K562 (cell line): Measurements from ENCODE around the gene UBE2S. TPM values are rescaled to one million over a fixed set of nuclear protein-coding genes. Genes with fewer than 3 reads are reported as not detected.
"Not testable (repeated sequence)": the region's sequence is repeated elsewhere in the genome, so short reads cannot be mapped to it uniquely, and the experiment has no call there.

Experiments
- ATAC-seq: fragments of 200-7000 bp; cut with Tn5 transposase; 3 replicates; pipeline ENCODE4 v1.9.1; 2020; ENCODE audit warnings: moderate library complexity
- BruUV-seq: library from RNA; stranded (reverse); fragments of 400-500 nt; replicated peaks from 2 replicates; lab custom pipeline; 2021; lab: Mats Ljungman, UMichigan
- CTCF ChIA-PET: fragments of 300-600 bp; formaldehyde crosslinking; extraction: SDS; loops from one replicate; lab custom pipeline; 2021; ENCODE audit warnings: low intra/inter-chr PET ratio; lab: Yijun Ruan, JAX
- POLR2A ChIA-PET: fragments of 300-600, 350-650 bp; sonication (Branson Sonifier 250); formaldehyde crosslinking; extraction: SDS; loops from one replicate; lab custom pipeline; 2021; ENCODE audit warnings: antibody characterized with exemption, inconsistent platforms; lab: Yijun Ruan, JAX
- DNase-seq, 4 experiments: peaks; one replicate each; pipeline versions ENCODE4 v3.0.0 to v3.0.0-alpha.2; 2011 to 2018; ENCODE audit warnings: low spot score in 3 of 4, mixed read lengths in 3 of 4; ENCODE audit errors: extremely low read depth in 1 of 4
- FAIRE-seq: peaks from 2 replicates; lab custom pipeline; 2011; peaks lifted over from hg19 to GRCh38; lab: Jason Lieb, UNC
- H2AFZ ChIP-seq: 2 replicates; pipeline ENCODE4 v1.6.0; 2011; ENCODE audit warnings: low read depth, low read length, control low read depth, inconsistent platforms
- H3K27ac ChIP-seq: fragments of 200-600 bp; 3 replicates; pipeline ENCODE4 v1.8.0; 2011; ENCODE audit warnings: low read depth, mild to moderate bottlenecking, control low read depth, inconsistent platforms, low read length, moderate library complexity, mixed read lengths; ENCODE audit errors: extremely low read depth
- H3K27me3 ChIP-seq, 2 experiments: fragments of 300-600 bp in 1 of 2; 2 replicates in 1 of 2; 3 replicates in 1 of 2; pipeline versions ENCODE4 v1.6.0 to v1.8.0; 2011; ENCODE audit warnings: inconsistent platforms in 2 of 2, low read length in 2 of 2, mild to moderate bottlenecking in 1 of 2, mixed read lengths in 1 of 2, moderate library complexity in 1 of 2; ENCODE audit not compliant: control insufficient read depth in 2 of 2, insufficient read depth in 2 of 2
- H3K36me3 ChIP-seq: fragments of 300-600 bp; 3 replicates; pipeline ENCODE4 v1.8.0; 2011; ENCODE audit warnings: mild to moderate bottlenecking, low read length, inconsistent platforms; ENCODE audit not compliant: control insufficient read depth, insufficient read depth
- H3K4me1 ChIP-seq, 2 experiments: fragments of 200-600 bp in 1 of 2; replicated peaks in 1 of 2; 2 replicates in 1 of 2; 3 replicates in 1 of 2; pipeline versions ENCODE4 v1.5.1 to v1.8.0; 2011; ENCODE audit warnings: inconsistent platforms in 2 of 2, low read length in 2 of 2, mild to moderate bottlenecking in 1 of 2, mixed read lengths in 1 of 2, moderate library complexity in 1 of 2; ENCODE audit not compliant: control insufficient read depth in 2 of 2, insufficient read depth in 2 of 2
- H3K4me2 ChIP-seq: 2 replicates; pipeline ENCODE4 v1.6.1; 2011; ENCODE audit warnings: low read length, control low read depth, inconsistent platforms, mixed read lengths; ENCODE audit not compliant: insufficient read depth
- H3K4me3 ChIP-seq: fragments of 200-600 bp; sonication (generic), shearing (Covaris generic); 2 replicates; pipeline ENCODE4 v1.5.1; 2016; ENCODE audit warnings: control low read depth, inconsistent platforms
- H3K79me2 ChIP-seq: fragments of 200-600 bp; 3 replicates; pipeline ENCODE4 v1.8.0; 2011; ENCODE audit warnings: low read length, inconsistent platforms; ENCODE audit not compliant: control insufficient read depth, insufficient read depth
- H3K9ac ChIP-seq, 2 experiments: 2 replicates each; pipeline versions ENCODE4 v1.6.0 to v1.6.1; 2011; ENCODE audit warnings: low read depth in 2 of 2, low read length in 2 of 2, control low read depth in 1 of 2, inconsistent platforms in 1 of 2, mild to moderate bottlenecking in 1 of 2, mixed read lengths in 1 of 2; ENCODE audit not compliant: insufficient read depth in 1 of 2
- H3K9me1 ChIP-seq: one replicate; pipeline ENCODE4 v1.6.0; 2011; ENCODE audit warnings: inconsistent platforms, mild to moderate bottlenecking, low read length, moderate library complexity; ENCODE audit not compliant: control insufficient read depth, insufficient read depth
- H3K9me3 ChIP-seq: replicated peaks from 2 replicates; pipeline ENCODE4 v1.5.1; 2011; ENCODE audit warnings: low read depth, low read length, inconsistent platforms; ENCODE audit not compliant: control insufficient read depth, insufficient read depth
- H4K20me1 ChIP-seq: replicated peaks from 2 replicates; pipeline ENCODE4 v1.6.1; 2011; ENCODE audit warnings: low read length, inconsistent platforms, mixed read lengths; ENCODE audit not compliant: control insufficient read depth, insufficient read depth
- ADNP ChIP-seq: fragments of 200-800 bp; sonication (Bioruptor generic); IDR thresholded peaks from 2 replicates; pipeline ENCODE4 v1.6.1; 2016; ENCODE audit warnings: missing genetic modification characterization, missing compliant biosample characterization
- CBX1 ChIP-seq: sonication (generic); IDR thresholded peaks from 2 replicates; pipeline ENCODE4 v1.6.1; 2016; ENCODE audit warnings: antibody characterized with exemption, low read depth, mild to moderate bottlenecking
- CHD4 ChIP-seq: fragments of 200-600 bp; sonication (generic); IDR thresholded peaks from 3 replicates; pipeline ENCODE4 v1.6.1; 2012; ENCODE audit warnings: low read depth, mild to moderate bottlenecking, mixed read lengths, low read length, inconsistent platforms; ENCODE audit not compliant: insufficient read depth, insufficient replicate concordance, poor library complexity, severe bottlenecking
- PHF20 ChIP-seq: fragments of 450-650 bp; IDR thresholded peaks from 2 replicates; pipeline ENCODE4 v1.6.1; 2018; ENCODE audit not compliant: partially characterized antibody
- SP1 ChIP-seq: sonication (generic); formaldehyde crosslinking; IDR thresholded peaks from 2 replicates; pipeline ENCODE4 v1.8.1; 2022; ENCODE audit warnings: mild to moderate bottlenecking, missing genetic modification reagents
- WGBS: fragments of 100-300 bp; shearing (Covaris generic); methylation state at CpG from one replicate; pipeline ENCODE4 v1.1.6; 2016; ENCODE audit warnings: low coverage, mixed read lengths; ENCODE audit not compliant: insufficient coverage; ENCODE audit errors: missing lambda C conversion rate; 5-methylcytosine and 5-hydroxymethylcytosine counted together
- in situ Hi-C: fragments of 300-500 bp; cut with MboI; formaldehyde crosslinking; loops from 4 replicates; pipeline ENCODE4 v1.15.0; 2018; ENCODE audit warnings: inconsistent platforms, mixed read lengths
- intact Hi-C: fragments of 100-400 bp; cut with micrococcal nuclease; formaldehyde crosslinking; loops from 2 replicates; pipeline ENCODE4 v1.14.2; 2022
- polyA plus RNA-seq, 8 experiments: library from polyadenylated mRNA; depleted of rRNA in 4 of 8; stranded (reverse) in 5 of 8; unstranded in 3 of 8; fragments of >200 nt; fragmentation: Nextera tagmentation in 2 of 8; fragmentation: Illumina TruSeq in 1 of 8; extraction: Ambion mirVana in 2 of 8; extraction: Trizol in 1 of 8; gene quantifications; 2 replicates each; pipeline versions ENCODE4 v1.2.1 to v1.2.3, GENCODE V29; 2011 to 2014; ENCODE audit warnings: inconsistent platforms in 1 of 8, missing spikeins in 1 of 8
- total RNA-seq, 7 experiments: library from RNA; depleted of rRNA in 6 of 7; stranded (reverse); fragments of >200 nt in 6 of 7; fragmentation: Illumina TruSeq in 2 of 7; extraction: Trizol in 2 of 7; gene quantifications; 2 replicates each; pipeline versions ENCODE4 v1.2.1 to v1.2.3, GENCODE V29; 2011 to 2021; ENCODE audit warnings: low replicate concordance in 1 of 7
- TF ChIP-seq, protein P1 (sequence below), 3 experiments: fragments of 200-800 bp in 1 of 3; sonication (Bioruptor generic) in 1 of 3; sonication (generic) in 1 of 3; formaldehyde crosslinking in 1 of 3; IDR thresholded peaks; 2 replicates each; pipeline versions ENCODE4 v1.6.1 to v1.8.0; 2016 to 2022; ENCODE audit warnings: mild to moderate bottlenecking in 2 of 3, missing compliant biosample characterization in 2 of 3, missing genetic modification characterization in 2 of 3, missing genetic modification reagents in 1 of 3

UBE2S gene
- total and polyA plus RNA-seq, 9 of the 15 experiments (the other 6 are each of a cell fraction or from before 2014, with no cell fraction given), result 1.5 to 1,305 (median 157) TPM

- CTCF ChIA-PET, ATAC-seq, H3K36me3 ChIP-seq, H3K9me1 ChIP-seq, intact Hi-C loops, H3K9me3 ChIP-seq, H3K79me2 ChIP-seq, H3K4me3 ChIP-seq, BruUV-seq, DNase-seq, H4K20me1 ChIP-seq, H3K27ac ChIP-seq, FAIRE-seq: not testable (repeated sequence)
- Histone ChIP-seq H3K27me3 (peaks cover 6 to 37% of the 10 kb centered on the region in 2 experiments), H3K9ac (peak overlapping the region in 1 of 2 experiments; percentile 83; a peak in 1 of 4 replicates), H3K4me1 (peaks cover 11 to 62% of the 10 kb centered on the region in 2 experiments), H2AFZ (peak overlapping the region; percentile 44; the same call in 1 of the 2 replicates), H3K4me2 (peak overlapping the region; percentile 24; the same call in 1 of the 2 replicates)
- in situ Hi-C loops, result loop anchor here (25.0 kb wide), 1 partner anchor 786 kb away; the partner anchor contains the start of gene LILRB4
- POLR2A ChIA-PET, result interaction anchor here (1.0 kb wide), 1 partner anchor 41 kb away, joined by 3 read pairs; the partner anchor contains the start of gene UBE2S
- 37% methylated on average over 2 of the region's 5 CpGs for WGBS
- TF ChIP-seq ADNP (peak; percentile 73; the same call in 1 of the 2 replicates), SP1 (CRISPR knock-in tag) (0 out of 2 replicates have a peak, but pooled peaks have one; percentile 6), CHD4 (peak; percentile 19), PHF20 (peak; percentile 58), CBX1 (peak; percentile 57; the same call in 1 of the 2 replicates)
- TF ChIP-seq, protein P1, sequence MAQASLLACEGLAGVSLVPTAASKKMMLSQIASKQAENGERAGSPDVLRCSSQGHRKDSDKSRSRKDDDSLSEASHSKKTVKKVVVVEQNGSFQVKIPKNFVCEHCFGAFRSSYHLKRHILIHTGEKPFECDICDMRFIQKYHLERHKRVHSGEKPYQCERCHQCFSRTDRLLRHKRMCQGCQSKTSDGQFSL (CRISPR knock-in tag; IDR thresholded peaks at IDR 0.05), result peak; percentile 88
- TF ChIP-seq, protein P1 (tag; IDR thresholded peaks at IDR 0.05), result peak in 1 of 2 experiments; percentile 17; a peak in 1 of 4 replicates
These were observed 40.5 kb upstream of the UBE2S start for GRCh38 chr19:55448175-55448490.
